C4-2B (cell line): ENCODE measurements around the gene FRMD8.

Experiments used
- H3K27ac ChIP-seq: fragments of 450-650 bp; 2 replicates; pipeline ENCODE4 v1.5.1; 2017
- CTCF ChIP-seq: fragments of 450-650 bp; conservative IDR thresholded peaks from 2 replicates; pipeline ENCODE4 v1.5.1; 2017; ENCODE audit warnings: mild to moderate bottlenecking
- ZFX ChIP-seq: fragments of 450-650 bp; IDR thresholded peaks from 2 replicates; pipeline ENCODE4 v1.6.1; 2017

Gene FRMD8

DNA sequence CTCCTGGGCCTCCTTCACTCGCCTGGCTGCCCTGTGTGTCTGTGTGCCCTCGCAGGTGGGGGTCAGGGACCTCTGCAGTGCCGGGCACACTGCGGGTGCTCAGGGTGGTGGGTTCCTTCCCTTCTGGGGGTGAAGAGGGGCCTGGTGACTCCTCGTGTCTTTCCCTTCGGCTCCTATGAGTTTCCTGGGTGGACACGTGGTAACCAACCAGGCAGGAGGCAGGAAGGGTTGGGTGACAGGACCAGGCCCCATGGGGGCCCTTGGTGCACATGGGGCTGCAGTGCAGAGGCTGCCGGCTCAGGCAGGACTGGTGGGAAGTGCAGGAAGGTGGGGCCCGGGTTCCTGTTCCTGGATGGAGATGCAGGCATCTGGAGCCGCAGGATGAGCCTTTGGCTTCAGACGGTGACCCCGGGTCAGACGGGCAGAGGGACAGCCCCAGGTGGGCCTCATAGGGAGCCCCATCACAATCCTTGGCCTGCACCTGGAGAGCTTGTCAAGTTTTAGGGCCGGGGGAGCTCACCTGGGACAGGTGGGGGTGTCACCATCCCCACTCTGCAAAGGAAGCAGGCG, 9.6 kb downstream of the FRMD8 start:
- no peak for TF ChIP-seq CTCF
- TF ChIP-seq ZFX: no peak
- no peak overlapping the region for H3K27ac ChIP-seq

DNA sequence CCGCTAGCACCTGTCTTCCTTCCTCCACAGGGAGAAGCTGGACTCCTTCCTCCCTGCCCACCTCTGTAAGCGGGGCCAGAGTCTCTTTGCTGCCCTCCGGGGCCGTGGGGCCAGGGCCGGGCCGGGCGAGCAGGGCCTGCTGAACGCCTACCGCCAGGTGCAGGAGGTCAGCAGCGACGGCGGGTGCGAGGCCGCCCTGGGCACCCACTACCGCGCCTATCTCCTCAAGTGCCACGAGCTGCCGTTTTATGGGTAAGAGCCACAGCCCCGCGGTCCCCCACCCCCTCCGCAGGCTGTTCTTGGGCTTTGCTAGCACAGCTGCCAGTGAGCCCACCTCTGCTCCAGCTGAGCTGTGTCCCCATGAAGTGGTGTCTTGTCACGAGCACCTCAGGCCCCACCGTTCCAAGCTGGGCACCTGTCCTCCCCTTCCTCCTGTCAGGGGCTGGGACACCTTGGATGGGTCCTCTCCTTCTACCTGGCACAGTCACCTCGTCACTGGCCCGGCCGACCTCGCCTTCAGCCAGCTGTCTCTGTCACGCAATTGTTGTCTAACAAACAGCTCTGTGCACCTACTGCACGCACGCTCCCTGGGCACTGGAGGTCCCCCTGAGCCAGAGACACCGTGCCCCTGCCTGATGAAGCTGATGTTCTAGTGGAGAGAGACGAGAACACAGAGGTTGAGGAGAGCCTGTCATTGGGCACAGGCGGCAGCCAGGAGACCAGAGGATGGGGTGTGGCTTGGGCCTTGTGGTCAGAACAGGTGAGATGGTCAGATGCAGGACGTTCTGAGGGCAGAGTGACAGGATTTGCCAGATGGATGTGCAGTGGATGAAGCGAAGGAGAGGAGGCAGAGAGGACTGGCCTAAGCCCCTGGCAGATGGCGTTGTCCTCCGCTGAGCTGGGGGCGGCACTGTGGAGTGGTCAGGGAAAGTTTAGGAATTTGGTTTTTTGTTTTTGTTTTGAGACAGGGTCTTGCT, 10.6 kb downstream of the FRMD8 start:
- no peak for TF ChIP-seq ZFX
- TF ChIP-seq CTCF: no peak
- no peak overlapping the region for H3K27ac ChIP-seq

- TF ChIP-seq ZFX: no peak
- no peak for TF ChIP-seq CTCF
Measured at GRCh38 chr11:65398362-65398910, 12.0 kb downstream of the FRMD8 start.

GRCh38 chr11:65399249-65399648, 12.8 kb downstream of the FRMD8 start:
- no peak for TF ChIP-seq CTCF
- TF ChIP-seq ZFX: no peak
- no peak overlapping the region for H3K27ac ChIP-seq

More at GRCh38 chr11:65398362-65398910, 12.0 kb downstream of the FRMD8 start:
- no peak overlapping the region for H3K27ac ChIP-seq

DNA sequence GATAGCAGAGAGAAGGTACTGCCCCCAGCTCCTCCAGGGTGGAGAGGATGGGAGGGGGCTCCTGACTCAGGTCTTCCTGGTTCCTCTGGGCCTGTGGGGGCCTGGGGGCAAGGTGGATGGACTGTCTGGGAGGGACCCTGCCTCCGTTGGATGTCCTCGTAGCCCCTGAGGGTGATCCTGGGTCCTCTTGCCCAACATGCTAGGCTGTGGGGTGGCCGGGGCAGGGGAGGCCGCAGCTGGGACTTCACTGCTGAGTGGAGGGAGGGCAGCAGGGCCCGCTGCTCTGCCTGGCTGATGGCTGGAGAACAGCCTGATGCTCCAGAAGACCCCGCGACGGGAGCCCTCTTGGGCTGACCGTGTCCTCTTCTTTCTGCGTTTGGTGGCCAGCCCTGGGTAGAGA, 13.4 kb downstream of the FRMD8 start:
- H3K27ac ChIP-seq: no peak overlapping the region
- TF ChIP-seq CTCF (no peak), ZFX (no peak)

GRCh38 chr11:65400307-65401072, 14.1 kb downstream of the FRMD8 start:
- H3K27ac ChIP-seq: no peak overlapping the region
- TF ChIP-seq CTCF (no peak), ZFX (no peak)
